A673 (cell line): ENCODE data around the gene CHRNA1.

ENCODE experiments used
- EZH2 ChIP-seq: fragments of 200-600 bp; sonication (generic); IDR thresholded peaks from 2 replicates; pipeline ENCODE4 v1.6.1; 2017; ENCODE audit warnings: borderline replicate concordance, low read depth, mild to moderate bottlenecking, mixed read lengths, antibody characterized with exemption, low read length; ENCODE audit not compliant: poor library complexity, severe bottlenecking
- TF ChIP-seq, protein P1 (sequence below): fragments of 300-800, 200-600 bp; sonication (generic); conservative IDR thresholded peaks from 2 replicates; pipeline ENCODE4 v1.5.1; 2017; ENCODE audit warnings: low read depth, mild to moderate bottlenecking, antibody characterized with exemption, low read length, moderate library complexity, mixed read lengths

DNA sequence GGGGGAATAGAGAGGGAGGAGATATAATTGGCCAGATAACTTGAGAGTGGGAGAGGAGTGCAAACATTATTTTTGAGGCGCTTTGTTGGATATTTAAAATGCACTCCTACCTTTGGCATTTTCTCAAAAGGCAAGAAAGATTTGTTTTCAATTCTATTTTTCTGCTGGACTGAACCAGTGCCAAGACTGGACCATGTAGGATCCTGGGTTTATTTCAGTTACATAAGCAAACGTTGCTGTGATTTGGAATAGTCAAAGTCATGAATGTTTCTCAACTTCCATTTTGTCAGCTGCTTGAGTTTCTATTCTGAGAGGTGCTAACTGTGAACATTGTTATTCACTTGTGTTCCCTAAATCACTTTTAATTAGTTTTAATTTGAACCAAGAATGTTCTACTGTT lies 8.9 kb upstream of the CHRNA1 start:
- TF ChIP-seq, protein P1, sequence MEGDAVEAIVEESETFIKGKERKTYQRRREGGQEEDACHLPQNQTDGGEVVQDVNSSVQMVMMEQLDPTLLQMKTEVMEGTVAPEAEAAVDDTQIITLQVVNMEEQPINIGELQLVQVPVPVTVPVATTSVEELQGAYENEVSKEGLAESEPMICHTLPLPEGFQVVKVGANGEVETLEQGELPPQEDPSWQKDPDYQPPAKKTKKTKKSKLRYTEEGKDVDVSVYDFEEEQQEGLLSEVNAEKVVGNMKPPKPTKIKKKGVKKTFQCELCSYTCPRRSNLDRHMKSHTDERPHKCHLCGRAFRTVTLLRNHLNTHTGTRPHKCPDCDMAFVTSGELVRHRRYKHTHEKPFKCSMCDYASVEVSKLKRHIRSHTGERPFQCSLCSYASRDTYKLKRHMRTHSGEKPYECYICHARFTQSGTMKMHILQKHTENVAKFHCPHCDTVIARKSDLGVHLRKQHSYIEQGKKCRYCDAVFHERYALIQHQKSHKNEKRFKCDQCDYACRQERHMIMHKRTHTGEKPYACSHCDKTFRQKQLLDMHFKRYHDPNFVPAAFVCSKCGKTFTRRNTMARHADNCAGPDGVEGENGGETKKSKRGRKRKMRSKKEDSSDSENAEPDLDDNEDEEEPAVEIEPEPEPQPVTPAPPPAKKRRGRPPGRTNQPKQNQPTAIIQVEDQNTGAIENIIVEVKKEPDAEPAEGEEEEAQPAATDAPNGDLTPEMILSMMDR: no peak
- TF ChIP-seq EZH2: no peak
